ENCODE measurements around the gene AIPL1. TPM values are rescaled to one million over a fixed set of nuclear protein-coding genes. Genes with fewer than 3 reads are reported as not detected.
A peak's percentile ranks its signal among the peaks of the same experiment; 100 is the strongest.

Gene AIPL1
- total RNA-seq, 1 experiment from 2014 or later = not detected

DNA sequence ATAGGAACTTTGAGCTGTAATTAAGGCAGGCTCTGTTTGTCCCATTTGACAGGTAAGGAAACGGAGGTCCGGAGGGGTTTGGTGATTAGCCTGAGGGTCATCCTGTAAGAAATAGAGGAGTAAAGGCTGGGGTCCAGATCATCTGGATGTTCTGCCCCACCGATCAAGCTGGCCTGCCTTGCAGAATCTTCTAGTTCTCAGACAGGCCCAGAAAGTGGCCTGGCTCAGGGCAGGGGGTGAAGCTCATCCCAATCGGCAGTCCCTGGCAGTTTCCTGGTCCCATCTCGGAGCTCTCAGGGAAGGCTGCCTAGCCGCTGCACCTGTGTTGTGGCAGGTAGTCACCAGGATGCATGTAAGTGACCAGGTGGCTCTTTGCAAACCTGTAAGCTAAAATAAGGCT, 13.6 kb upstream of the AIPL1 start:
- Histone ChIP-seq H3K27ac (ENCODE audit: low read depth, low read length, poor library complexity, severe bottlenecking) (no peak overlapping the region), H3K36me3 (ENCODE audit: insufficient read depth, low read length, poor library complexity, severe bottlenecking) (peaks cover 47% of the 10 kb centered on the region), H3K4me3 (ENCODE audit: low read depth, low read length, poor library complexity, severe bottlenecking) (no peak overlapping the region), H3K9me3 (ENCODE audit: low read depth, low read length, poor library complexity, severe bottlenecking) (no peaks in the 10 kb centered on the region), H3K27me3 (replicated peaks; ENCODE audit: insufficient read depth, low read depth, low read length, poor library complexity) (no peaks in the 10 kb centered on the region), H3K4me1 (ENCODE audit: insufficient read depth, low read length, poor library complexity, severe bottlenecking) (peaks cover 12% of the 10 kb centered on the region)
- ChIA-PET POLR2A (ENCODE audit: low non-redundant PET) (no interaction called here), CTCF (no interaction called here)
- no TSS peak for BruUV-seq (replicated peaks)
- intact Hi-C loops (cut with micrococcal nuclease; ENCODE audit: unreplicated experiment) = no loop called here
- DNase-seq (ENCODE audit: low spot score) = no peak
- no peak for TF ChIP-seq CTCF (conservative IDR thresholded peaks at IDR 0.05; ENCODE audit: low read depth, low read length)
- no peak for TF ChIP-seq EZH2 (IDR thresholded peaks at IDR 0.05; ENCODE audit: borderline replicate concordance, low read depth, low read length, poor library complexity, severe bottlenecking)

DNA sequence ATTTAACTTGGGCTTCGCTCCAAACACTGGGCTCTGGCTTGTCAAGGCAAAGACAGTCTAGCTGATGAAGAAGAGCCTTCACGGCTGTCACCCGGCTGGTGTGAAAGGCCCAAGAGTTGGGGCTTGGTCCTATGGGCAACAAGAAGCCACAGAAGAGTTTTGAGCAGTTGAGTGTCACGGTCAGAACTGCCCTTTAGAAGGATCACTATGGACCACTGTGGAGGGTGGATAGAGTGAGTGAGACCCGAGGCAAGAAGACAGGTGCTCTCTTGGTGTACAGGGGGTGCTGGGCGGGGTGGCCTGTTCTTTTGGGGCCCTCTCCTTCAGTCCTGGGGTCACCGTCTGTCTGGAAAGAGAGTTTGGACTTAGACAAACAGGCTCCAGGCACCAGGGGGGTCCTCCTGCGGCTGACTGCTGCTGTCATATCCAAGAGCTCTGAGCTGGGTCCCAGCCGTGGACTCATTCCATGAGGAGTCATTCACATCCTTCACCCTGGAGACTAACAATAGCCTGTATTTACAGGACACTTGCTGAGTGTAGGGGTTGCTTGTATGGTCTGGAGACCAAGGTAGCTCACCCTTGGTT, 11.7 kb upstream of the AIPL1 start:
- DNase-seq (ENCODE audit: low spot score) = no peak
- POLR2A ChIA-PET (ENCODE audit: low non-redundant PET) = no interaction called here

GRCh38 chr17:6444571-6445335, 9.8 kb upstream of the AIPL1 start:
- TF ChIP-seq EZH2 (IDR thresholded peaks at IDR 0.05; ENCODE audit: borderline replicate concordance, low read depth, low read length, poor library complexity, severe bottlenecking) (no peak), CTCF (conservative IDR thresholded peaks at IDR 0.05; ENCODE audit: low read depth, low read length) (no peak)
- POLR2A ChIA-PET (ENCODE audit: low non-redundant PET) = interaction anchor here (0.7 kb wide), 1 partner anchor 1032 kb away, joined by 3 read pairs; no protein-coding TSS in a partner anchor
- DNase-seq (ENCODE audit: low spot score) = no peak
- Histone ChIP-seq H3K36me3 (ENCODE audit: insufficient read depth, low read length, poor library complexity, severe bottlenecking) (peaks cover 40% of the 10 kb centered on the region), H3K27ac (ENCODE audit: low read depth, low read length, poor library complexity, severe bottlenecking) (peak overlapping the region; percentile 93), H3K27me3 (replicated peaks; ENCODE audit: insufficient read depth, low read depth, low read length, poor library complexity) (no peaks in the 10 kb centered on the region), H3K4me3 (ENCODE audit: low read depth, low read length, poor library complexity, severe bottlenecking) (peak overlapping the region; percentile 77), H3K9me3 (ENCODE audit: low read depth, low read length, poor library complexity, severe bottlenecking) (no peaks in the 10 kb centered on the region), H3K4me1 (ENCODE audit: insufficient read depth, low read length, poor library complexity, severe bottlenecking) (peaks cover 12% of the 10 kb centered on the region)
- BruUV-seq (replicated peaks) = TSS peak; percentile 57
- CTCF ChIA-PET = no interaction called here
- intact Hi-C loops (cut with micrococcal nuclease; ENCODE audit: unreplicated experiment) = no loop called here

More for the DNA sequence above, 11.7 kb upstream of the AIPL1 start:
- peaks cover 12% of the 10 kb centered on the region for H3K4me1 ChIP-seq (ENCODE audit: insufficient read depth, low read length, poor library complexity, severe bottlenecking)
- intact Hi-C loops (cut with micrococcal nuclease; ENCODE audit: unreplicated experiment) = no loop called here
- H3K36me3 ChIP-seq (ENCODE audit: insufficient read depth, low read length, poor library complexity, severe bottlenecking) = peaks cover 47% of the 10 kb centered on the region
- no TSS peak for BruUV-seq (replicated peaks)
- no peaks in the 10 kb centered on the region for H3K27me3 ChIP-seq (replicated peaks; ENCODE audit: insufficient read depth, low read depth, low read length, poor library complexity)
- peak overlapping the region; percentile 16 for H3K27ac ChIP-seq (ENCODE audit: low read depth, low read length, poor library complexity, severe bottlenecking)
- H3K9me3 ChIP-seq (ENCODE audit: low read depth, low read length, poor library complexity, severe bottlenecking) = no peaks in the 10 kb centered on the region
- no peak overlapping the region for H3K4me3 ChIP-seq (ENCODE audit: low read depth, low read length, poor library complexity, severe bottlenecking)
- TF ChIP-seq CTCF (conservative IDR thresholded peaks at IDR 0.05; ENCODE audit: low read depth, low read length) (no peak), EZH2 (IDR thresholded peaks at IDR 0.05; ENCODE audit: borderline replicate concordance, low read depth, low read length, poor library complexity, severe bottlenecking) (no peak)
- CTCF ChIA-PET = no interaction called here

Measured in A673 (cell line).